HL-60 (cell line): ENCODE measurements around the gene IQCB1.

Experiments
- DNase-seq, 2 experiments: peaks; one replicate each; pipeline ENCODE4 v3.0.0-alpha.2; 2010 to 2020; ENCODE audit warnings: low read depth in 1 of 2, low spot score in 1 of 2
- H3K27ac ChIP-seq: fragments of 250-450 bp; sonication (Bioruptor Pico); replicated peaks from 2 replicates; pipeline ENCODE4 v1.5.1; 2020; ENCODE audit warnings: mild to moderate bottlenecking, moderate library complexity
- H3K27me3 ChIP-seq: fragments of 250-450 bp; sonication (Bioruptor Pico); 2 replicates; pipeline ENCODE4 v1.5.1; 2021; ENCODE audit warnings: mild to moderate bottlenecking, moderate library complexity; ENCODE audit not compliant: insufficient read depth, poor library complexity, severe bottlenecking
- H3K4me3 ChIP-seq: replicated peaks from 2 replicates; pipeline ENCODE4 v1.5.1; 2011; ENCODE audit warnings: mild to moderate bottlenecking, control low read depth, low read length; ENCODE audit not compliant: insufficient read depth
- GABPA ChIP-seq: IDR thresholded peaks from 2 replicates; pipeline ENCODE4 v1.6.1; 2012; ENCODE audit warnings: low read depth
- POLR2AphosphoS5 ChIP-seq: IDR thresholded peaks from 2 replicates; pipeline ENCODE4 v1.6.1; 2012; ENCODE audit warnings: low read depth
- SPI1 ChIP-seq: IDR thresholded peaks from 2 replicates; pipeline ENCODE4 v1.6.1; 2012; ENCODE audit warnings: low read depth, mild to moderate bottlenecking, borderline replicate concordance
- TF ChIP-seq, protein P1 (sequence below): IDR thresholded peaks from one replicate; pipeline ENCODE4 v1.5.1; 2011; ENCODE audit warnings: low read length, control low read depth, inconsistent platforms; ENCODE audit not compliant: insufficient read depth
- TF ChIP-seq, protein P2 (sequence below): IDR thresholded peaks from 2 replicates; pipeline ENCODE4 v1.6.1; 2012; ENCODE audit warnings: low read depth; ENCODE audit not compliant: insufficient replicate concordance

IQCB1 gene

DNA sequence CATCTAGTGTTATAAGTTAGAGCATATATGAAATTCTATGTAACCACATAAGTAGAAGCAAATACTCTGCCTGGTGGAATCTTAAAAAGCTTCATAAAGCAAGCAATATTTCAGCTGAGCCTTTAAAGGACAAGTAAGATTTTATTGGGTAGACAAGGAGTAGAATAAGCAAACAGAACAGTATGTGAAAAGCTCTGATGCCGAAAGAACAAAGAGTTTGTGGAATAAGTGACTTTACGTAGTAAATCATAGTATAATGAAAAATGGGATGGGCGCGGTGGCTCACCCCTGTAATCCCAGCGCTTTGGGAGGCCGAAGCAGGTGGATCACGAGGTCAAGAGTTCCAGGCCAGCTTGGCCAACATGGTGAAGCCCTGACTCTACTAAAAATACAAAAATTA lies 10.0 kb upstream of the IQCB1 start:
- no peak for DNase-seq
- Histone ChIP-seq H3K4me3 (no peak overlapping the region), H3K27me3 (no peaks in the 10 kb centered on the region), H3K27ac (no peak overlapping the region)
- TF ChIP-seq SPI1 (no peak), GABPA (no peak), POLR2AphosphoS5 (no peak)
- TF ChIP-seq, protein P1, sequence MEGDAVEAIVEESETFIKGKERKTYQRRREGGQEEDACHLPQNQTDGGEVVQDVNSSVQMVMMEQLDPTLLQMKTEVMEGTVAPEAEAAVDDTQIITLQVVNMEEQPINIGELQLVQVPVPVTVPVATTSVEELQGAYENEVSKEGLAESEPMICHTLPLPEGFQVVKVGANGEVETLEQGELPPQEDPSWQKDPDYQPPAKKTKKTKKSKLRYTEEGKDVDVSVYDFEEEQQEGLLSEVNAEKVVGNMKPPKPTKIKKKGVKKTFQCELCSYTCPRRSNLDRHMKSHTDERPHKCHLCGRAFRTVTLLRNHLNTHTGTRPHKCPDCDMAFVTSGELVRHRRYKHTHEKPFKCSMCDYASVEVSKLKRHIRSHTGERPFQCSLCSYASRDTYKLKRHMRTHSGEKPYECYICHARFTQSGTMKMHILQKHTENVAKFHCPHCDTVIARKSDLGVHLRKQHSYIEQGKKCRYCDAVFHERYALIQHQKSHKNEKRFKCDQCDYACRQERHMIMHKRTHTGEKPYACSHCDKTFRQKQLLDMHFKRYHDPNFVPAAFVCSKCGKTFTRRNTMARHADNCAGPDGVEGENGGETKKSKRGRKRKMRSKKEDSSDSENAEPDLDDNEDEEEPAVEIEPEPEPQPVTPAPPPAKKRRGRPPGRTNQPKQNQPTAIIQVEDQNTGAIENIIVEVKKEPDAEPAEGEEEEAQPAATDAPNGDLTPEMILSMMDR: no peak
- TF ChIP-seq, protein P2, sequence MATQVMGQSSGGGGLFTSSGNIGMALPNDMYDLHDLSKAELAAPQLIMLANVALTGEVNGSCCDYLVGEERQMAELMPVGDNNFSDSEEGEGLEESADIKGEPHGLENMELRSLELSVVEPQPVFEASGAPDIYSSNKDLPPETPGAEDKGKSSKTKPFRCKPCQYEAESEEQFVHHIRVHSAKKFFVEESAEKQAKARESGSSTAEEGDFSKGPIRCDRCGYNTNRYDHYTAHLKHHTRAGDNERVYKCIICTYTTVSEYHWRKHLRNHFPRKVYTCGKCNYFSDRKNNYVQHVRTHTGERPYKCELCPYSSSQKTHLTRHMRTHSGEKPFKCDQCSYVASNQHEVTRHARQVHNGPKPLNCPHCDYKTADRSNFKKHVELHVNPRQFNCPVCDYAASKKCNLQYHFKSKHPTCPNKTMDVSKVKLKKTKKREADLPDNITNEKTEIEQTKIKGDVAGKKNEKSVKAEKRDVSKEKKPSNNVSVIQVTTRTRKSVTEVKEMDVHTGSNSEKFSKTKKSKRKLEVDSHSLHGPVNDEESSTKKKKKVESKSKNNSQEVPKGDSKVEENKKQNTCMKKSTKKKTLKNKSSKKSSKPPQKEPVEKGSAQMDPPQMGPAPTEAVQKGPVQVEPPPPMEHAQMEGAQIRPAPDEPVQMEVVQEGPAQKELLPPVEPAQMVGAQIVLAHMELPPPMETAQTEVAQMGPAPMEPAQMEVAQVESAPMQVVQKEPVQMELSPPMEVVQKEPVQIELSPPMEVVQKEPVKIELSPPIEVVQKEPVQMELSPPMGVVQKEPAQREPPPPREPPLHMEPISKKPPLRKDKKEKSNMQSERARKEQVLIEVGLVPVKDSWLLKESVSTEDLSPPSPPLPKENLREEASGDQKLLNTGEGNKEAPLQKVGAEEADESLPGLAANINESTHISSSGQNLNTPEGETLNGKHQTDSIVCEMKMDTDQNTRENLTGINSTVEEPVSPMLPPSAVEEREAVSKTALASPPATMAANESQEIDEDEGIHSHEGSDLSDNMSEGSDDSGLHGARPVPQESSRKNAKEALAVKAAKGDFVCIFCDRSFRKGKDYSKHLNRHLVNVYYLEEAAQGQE: no peak

DNA sequence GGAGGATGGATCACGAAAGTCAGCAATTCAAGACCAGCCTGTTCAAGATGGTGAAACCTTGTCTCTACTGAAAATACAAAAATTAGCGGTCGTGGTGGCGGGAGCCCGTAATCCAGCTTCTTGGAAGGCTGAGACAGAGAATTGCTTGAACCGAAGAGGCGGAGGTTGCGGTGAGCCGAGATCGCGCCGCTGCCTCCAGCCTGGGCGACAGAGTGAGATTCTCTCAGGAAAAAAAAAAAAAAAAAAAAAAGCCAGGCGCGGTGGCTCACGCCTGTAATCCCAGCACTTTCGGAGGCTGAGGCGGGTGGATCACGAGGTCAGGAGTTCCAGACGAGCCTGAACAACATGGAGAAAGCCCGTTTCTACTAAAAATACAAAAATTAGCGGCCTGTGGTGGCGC lies 5.1 kb upstream of the IQCB1 start:
- no peak for DNase-seq
- Histone ChIP-seq H3K4me3 (no peak overlapping the region), H3K27me3 (no peaks in the 10 kb centered on the region), H3K27ac (no peak overlapping the region)
- no peak for TF ChIP-seq SPI1
- TF ChIP-seq, protein P2: no peak
- TF ChIP-seq, protein P1: no peak
- no peak for TF ChIP-seq POLR2AphosphoS5
- no peak for TF ChIP-seq GABPA

DNA sequence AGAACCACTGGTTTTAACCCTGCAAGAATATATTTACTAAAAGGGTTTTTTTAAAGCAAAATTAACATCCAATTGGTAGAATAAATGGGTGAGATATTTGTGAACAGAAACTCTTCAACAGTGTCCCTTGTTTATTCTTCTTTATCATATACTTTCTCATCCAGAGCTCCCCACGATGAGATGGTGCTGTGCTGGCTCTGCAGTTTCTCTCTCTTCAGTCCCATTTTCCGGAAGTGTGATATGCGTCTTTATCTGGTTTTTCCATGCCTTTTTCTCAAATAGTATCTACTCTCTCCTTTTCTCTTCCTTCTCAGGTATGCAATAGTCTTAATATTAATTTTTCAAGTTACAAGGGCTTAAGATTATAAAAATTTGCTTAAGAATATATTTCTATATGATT lies 1.6 kb upstream of the IQCB1 start:
- peak; percentile 45; the same call in 1 of the 2 replicates for TF ChIP-seq SPI1
- TF ChIP-seq, protein P1: no peak
- peak overlapping the region; percentile 90 for H3K27ac ChIP-seq
- H3K27me3 ChIP-seq: no peaks in the 10 kb centered on the region
- no peak for DNase-seq
- H3K4me3 ChIP-seq: peak overlapping the region; percentile 92

DNA sequence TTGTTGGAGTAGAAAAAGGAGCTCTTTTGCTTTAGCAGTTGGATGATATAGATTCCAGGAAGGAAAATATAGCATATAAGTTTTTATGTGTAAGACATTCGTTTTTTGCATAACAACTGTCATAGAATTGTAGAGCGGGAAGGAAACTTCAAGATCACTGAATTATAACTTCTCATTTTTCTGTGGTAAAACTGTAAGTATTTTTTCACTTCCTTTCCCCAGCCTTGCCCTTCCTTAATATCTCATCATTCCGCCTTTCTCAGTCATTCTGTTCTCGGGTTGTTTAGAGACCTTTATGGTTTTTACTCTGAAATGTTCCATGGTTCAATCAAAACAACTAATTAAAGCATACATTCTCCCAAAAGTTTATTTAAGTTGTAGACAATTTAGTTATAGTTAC lies 1.2 kb upstream of the IQCB1 start:
- Histone ChIP-seq H3K27me3 (no peaks in the 10 kb centered on the region), H3K4me3 (peak overlapping the region; percentile 92), H3K27ac (peak overlapping the region; percentile 90)
- TF ChIP-seq, protein P2: no peak
- peak; percentile 81 for TF ChIP-seq SPI1
- DNase-seq: peak in 1 of 2 experiments; percentile 17
